Brain microvascular endothelial cell (primary cell): ENCODE results near the gene ST8SIA3.

Source experiments
- DNase-seq: peaks from one replicate; pipeline ENCODE4 v3.0.0-alpha.2; 2020
- H3K27ac ChIP-seq: fragments of 250-450 bp; sonication (Bioruptor Pico); 2 replicates; pipeline ENCODE4 v1.5.1; 2020; ENCODE audit warnings: mild to moderate bottlenecking, moderate library complexity
- H3K27me3 ChIP-seq: fragments of 250-450 bp; sonication (Bioruptor Pico); replicated peaks from 2 replicates; pipeline ENCODE4 v1.5.1; 2020; ENCODE audit warnings: mild to moderate bottlenecking
- H3K36me3 ChIP-seq: fragments of 250-450 bp; sonication (Bioruptor Pico); replicated peaks from 2 replicates; pipeline ENCODE4 v1.5.1; 2020; ENCODE audit warnings: mild to moderate bottlenecking
- H3K4me3 ChIP-seq: 2 replicates; pipeline ENCODE4 v1.5.1; 2011; ENCODE audit warnings: low read depth, mild to moderate bottlenecking, control low read depth, low read length, moderate library complexity
- CTCF ChIP-seq: IDR thresholded peaks from 2 replicates; pipeline ENCODE4 v1.5.1; 2011; ENCODE audit warnings: low read depth, mild to moderate bottlenecking, moderate library complexity, low read length, control low read depth, inconsistent platforms; ENCODE audit errors: missing control alignments
- in situ Hi-C: cut with HindIII; loops from 2 replicates; pipeline ENCODE4 v1.10.0; 2017; ENCODE audit warnings: low sequenced_read_pairs, low pct_ligation_motif_present

ST8SIA3 gene

GRCh38 chr18:57352761-57353136 is 392 bp downstream of the ST8SIA3 start:
- no peak for DNase-seq
- H3K4me3 ChIP-seq, result no peak overlapping the region
- no peaks in the 10 kb centered on the region for H3K36me3 ChIP-seq
- TF ChIP-seq CTCF, result no peak
- no peak overlapping the region for H3K27ac ChIP-seq
- in situ Hi-C loops, result no loop called here
- H3K27me3 ChIP-seq, result peaks cover 27% of the 10 kb centered on the region

GRCh38 chr18:57353137-57353939 is 981 bp downstream of the ST8SIA3 start:
- in situ Hi-C loops, result no loop called here

GRCh38 chr18:57353940-57354461 is 1.6 kb downstream of the ST8SIA3 start:
- DNase-seq, result peak; percentile 7
- H3K27me3 ChIP-seq, result peaks cover 27% of the 10 kb centered on the region
- TF ChIP-seq CTCF, result no peak
- no peak overlapping the region for H3K4me3 ChIP-seq
- in situ Hi-C loops, result no loop called here
- H3K27ac ChIP-seq, result no peak overlapping the region
- H3K36me3 ChIP-seq, result no peaks in the 10 kb centered on the region

More at GRCh38 chr18:57353137-57353939, 981 bp downstream of the ST8SIA3 start:
- no peaks in the 10 kb centered on the region for H3K36me3 ChIP-seq
- peaks cover 27% of the 10 kb centered on the region for H3K27me3 ChIP-seq
- no peak for TF ChIP-seq CTCF
- DNase-seq, result no peak
- no peak overlapping the region for H3K27ac ChIP-seq
- no peak overlapping the region for H3K4me3 ChIP-seq

GRCh38 chr18:57359433-57359832 is 7.1 kb downstream of the ST8SIA3 start:
- Histone ChIP-seq H3K36me3 (no peaks in the 10 kb centered on the region), H3K4me3 (no peak overlapping the region), H3K27ac (no peak overlapping the region), H3K27me3 (no peaks in the 10 kb centered on the region)
- in situ Hi-C loops, result no loop called here
- no peak for TF ChIP-seq CTCF
- no peak for DNase-seq

GRCh38 chr18:57362714-57363113 is 10.4 kb downstream of the ST8SIA3 start:
- TF ChIP-seq CTCF, result no peak
- H3K4me3 ChIP-seq, result no peak overlapping the region
- no peak overlapping the region for H3K27ac ChIP-seq
- H3K36me3 ChIP-seq, result no peaks in the 10 kb centered on the region
- DNase-seq, result no peak
- in situ Hi-C loops, result no loop called here
- no peaks in the 10 kb centered on the region for H3K27me3 ChIP-seq

GRCh38 chr18:57364460-57364859 is 12.1 kb downstream of the ST8SIA3 start:
- Histone ChIP-seq H3K36me3 (no peaks in the 10 kb centered on the region), H3K4me3 (no peak overlapping the region), H3K27ac (no peak overlapping the region), H3K27me3 (no peaks in the 10 kb centered on the region)
- in situ Hi-C loops, result no loop called here
- TF ChIP-seq CTCF, result no peak
- no peak for DNase-seq
